ENCODE results near the gene CENPB.

DNA sequence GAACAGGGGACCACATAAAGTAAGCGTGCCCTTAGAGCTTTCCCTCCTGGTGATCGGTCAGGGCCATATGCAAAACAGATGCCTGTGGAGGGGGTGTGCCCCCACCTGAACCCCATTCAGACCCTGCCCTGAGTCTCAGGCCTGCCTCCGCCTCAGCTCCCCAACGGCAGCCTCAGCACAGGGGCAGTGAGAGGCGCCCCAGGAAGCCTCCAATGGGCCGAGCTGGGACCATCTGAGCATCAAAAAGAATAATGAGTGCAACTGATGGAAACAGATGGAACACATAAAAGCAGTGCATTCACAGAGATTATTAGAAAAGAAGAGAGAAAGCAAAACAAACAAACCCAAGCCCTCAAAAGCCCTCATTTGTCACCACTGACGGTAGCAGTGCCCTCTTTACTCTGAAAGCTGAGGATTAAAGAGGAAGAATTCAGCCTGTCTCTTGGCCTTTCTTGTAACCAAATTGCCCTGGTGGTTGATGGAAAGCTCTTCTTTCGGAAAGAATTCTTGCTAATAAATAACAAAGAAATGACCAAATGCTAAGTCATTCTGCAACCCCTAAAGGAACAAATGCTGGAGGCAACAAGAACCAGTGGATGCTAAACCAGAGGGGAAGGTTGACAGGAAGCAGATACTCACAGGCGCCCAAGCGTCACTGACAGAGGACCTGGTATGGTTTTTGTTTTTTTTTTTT lies 25.7 kb downstream of the CENPB start:
- TF ChIP-seq POLR2A (IDR thresholded peaks at IDR 0.05; ENCODE audit: low read length) (no peak), GATA1 (IDR thresholded peaks at IDR 0.05; ENCODE audit: low read depth, low read length) (no peak)

All from erythroblast (primary cell).